GM19468 (cell line): ENCODE measurements around the gene NOP16.
A peak's percentile ranks its signal among the peaks of the same experiment; 100 is the strongest.

ENCODE experiments used
- ATAC-seq: cut with Tn5 transposase; IDR thresholded peaks from one replicate; pipeline ENCODE4 v1.9.1; 2021; ENCODE audit warnings: mild to moderate bottlenecking, moderate library complexity, moderate number of reproducible peaks; ENCODE audit not compliant: unreplicated experiment; ENCODE audit errors: extremely low read depth

The NOP16 gene

GRCh38 chr5:176388444-176389134, at the start of gene NOP16, which contains the start of gene HIGD2A:
NOP16 (minus strand) TSS chr5:176388598; CDS start chr5:176388539, 59 bp downstream.
HIGD2A (plus strand) TSS chr5:176388751; CDS start chr5:176388820, 69 bp downstream.
- ATAC-seq: peak; percentile 79

- no peak for ATAC-seq
Measured at GRCh38 chr5:176436656-176437055, 48.3 kb upstream of the NOP16 start.

DNA sequence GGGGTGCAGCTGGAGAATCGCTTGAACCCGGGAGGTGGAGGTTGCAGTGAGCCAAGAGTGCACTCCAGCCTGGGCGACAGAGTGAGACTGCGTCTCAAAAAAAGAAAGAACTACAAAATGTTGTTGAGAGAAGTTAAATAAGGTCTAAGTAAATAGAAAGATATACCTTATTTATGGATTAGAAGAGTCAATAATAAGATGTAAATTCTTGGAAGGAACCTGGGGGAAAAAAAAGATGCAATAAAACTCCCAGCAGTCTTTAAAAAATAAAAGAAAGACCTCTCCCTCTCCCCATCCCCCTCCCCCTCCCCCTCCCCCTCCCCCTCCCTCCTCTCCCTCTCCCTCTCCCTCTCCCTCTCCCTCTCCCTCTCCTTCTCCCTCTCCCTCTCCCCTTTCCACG, 44.3 kb upstream of the NOP16 start:
- ATAC-seq: no peak

DNA sequence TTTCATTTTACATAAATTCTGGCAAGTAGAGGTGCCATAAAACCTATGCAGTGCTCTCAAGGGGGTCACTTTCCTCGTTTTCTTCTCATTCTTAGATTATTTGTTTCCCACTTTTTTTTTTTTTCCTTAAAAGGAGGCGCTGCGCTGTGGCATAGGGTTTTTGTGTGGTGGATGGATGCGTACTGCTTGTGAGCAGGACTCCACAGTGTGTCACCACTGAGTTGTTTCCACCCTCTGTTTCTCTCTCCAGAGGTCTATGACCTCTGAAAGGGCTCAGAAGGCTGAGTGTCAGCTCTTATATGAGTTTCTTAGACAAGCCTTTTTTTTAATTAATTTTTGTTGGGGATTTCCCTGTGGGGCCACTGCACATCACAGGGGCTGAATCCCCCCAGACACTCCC, 41.6 kb upstream of the NOP16 start:
- no peak for ATAC-seq

- ATAC-seq: no peak
Measured at GRCh38 chr5:176427971-176428370, 39.6 kb upstream of the NOP16 start.

DNA sequence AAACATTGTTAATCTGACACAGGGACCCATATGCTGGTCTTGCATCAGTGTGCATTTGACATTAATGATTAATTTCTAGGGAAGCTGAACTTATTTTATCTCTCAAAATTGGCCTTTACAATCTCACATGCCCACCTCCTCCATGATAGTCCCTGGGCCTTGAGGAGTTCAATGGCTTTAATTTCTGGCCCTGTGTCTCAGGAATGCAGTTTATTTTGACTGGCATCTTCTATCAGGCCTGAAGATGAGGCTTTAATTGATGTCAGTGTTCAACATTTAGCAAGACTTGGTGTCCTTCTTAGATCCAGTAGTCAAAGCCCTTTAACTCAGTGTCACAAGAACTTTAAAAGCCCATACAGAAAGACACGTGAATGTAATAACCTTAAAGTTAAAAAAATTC, 38.5 kb upstream of the NOP16 start:
- no peak for ATAC-seq

GRCh38 chr5:176425791-176426190, 37.4 kb upstream of the NOP16 start:
- no peak for ATAC-seq

DNA sequence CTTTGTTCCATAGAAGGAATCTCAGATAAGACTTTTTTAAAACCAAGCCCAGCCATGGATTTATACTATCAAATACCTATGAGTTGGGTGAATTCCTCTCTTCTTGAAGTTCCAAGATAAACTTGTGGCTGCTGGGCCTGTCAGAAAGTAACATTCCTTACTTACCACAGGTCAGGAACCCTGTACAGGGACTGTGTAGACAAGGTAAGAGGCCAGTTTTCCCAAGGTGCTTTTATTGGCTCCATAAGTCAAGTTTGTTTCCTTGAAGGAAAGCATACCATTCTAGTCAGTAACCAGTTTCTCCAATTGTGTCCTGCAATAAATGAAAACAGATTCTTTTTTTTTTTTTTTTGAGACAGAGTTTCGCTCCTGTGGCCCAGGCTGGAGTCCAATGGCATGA, 36.7 kb upstream of the NOP16 start:
- no peak for ATAC-seq

- no peak for ATAC-seq
Measured at GRCh38 chr5:176424181-176424580, 35.8 kb upstream of the NOP16 start.

GRCh38 chr5:176420972-176421544, 32.7 kb upstream of the NOP16 start:
- no peak for ATAC-seq

- no peak for ATAC-seq
Measured at GRCh38 chr5:176420086-176420485, 31.7 kb upstream of the NOP16 start.

GRCh38 chr5:176418251-176418650, 29.9 kb upstream of the NOP16 start:
- ATAC-seq: no peak

- no peak for ATAC-seq
Measured at GRCh38 chr5:176416965-176417364, 28.6 kb upstream of the NOP16 start.

GRCh38 chr5:176415952-176416924, 27.8 kb upstream of the NOP16 start, which contains the start of gene CLTB:
CLTB (minus strand) TSS chr5:176416539; CDS start chr5:176416363, 176 bp downstream.
- ATAC-seq: peak; percentile 82

GRCh38 chr5:176415240-176415951, 27.0 kb upstream of the NOP16 start:
- ATAC-seq: no peak

- no peak for ATAC-seq
Measured at GRCh38 chr5:176414704-176415103, 26.3 kb upstream of the NOP16 start.

- no peak for ATAC-seq
Measured at GRCh38 chr5:176413709-176414191, 25.4 kb upstream of the NOP16 start.

DNA sequence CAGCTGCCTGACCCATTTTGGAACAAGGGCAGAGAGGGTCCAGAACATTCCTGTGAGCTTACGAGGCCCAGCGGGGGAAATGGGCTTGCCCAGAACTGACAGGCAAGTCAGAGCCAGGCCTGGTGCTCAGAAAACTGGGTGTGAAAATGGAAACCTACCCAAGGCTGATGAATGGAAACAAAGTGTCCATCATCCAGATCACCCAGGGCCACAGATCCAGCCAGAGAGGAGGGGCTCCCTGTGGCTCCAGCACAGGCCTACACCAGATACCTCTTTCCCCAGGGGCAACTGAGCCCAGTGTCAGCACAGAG, 24.8 kb upstream of the NOP16 start:
- no peak for ATAC-seq

DNA sequence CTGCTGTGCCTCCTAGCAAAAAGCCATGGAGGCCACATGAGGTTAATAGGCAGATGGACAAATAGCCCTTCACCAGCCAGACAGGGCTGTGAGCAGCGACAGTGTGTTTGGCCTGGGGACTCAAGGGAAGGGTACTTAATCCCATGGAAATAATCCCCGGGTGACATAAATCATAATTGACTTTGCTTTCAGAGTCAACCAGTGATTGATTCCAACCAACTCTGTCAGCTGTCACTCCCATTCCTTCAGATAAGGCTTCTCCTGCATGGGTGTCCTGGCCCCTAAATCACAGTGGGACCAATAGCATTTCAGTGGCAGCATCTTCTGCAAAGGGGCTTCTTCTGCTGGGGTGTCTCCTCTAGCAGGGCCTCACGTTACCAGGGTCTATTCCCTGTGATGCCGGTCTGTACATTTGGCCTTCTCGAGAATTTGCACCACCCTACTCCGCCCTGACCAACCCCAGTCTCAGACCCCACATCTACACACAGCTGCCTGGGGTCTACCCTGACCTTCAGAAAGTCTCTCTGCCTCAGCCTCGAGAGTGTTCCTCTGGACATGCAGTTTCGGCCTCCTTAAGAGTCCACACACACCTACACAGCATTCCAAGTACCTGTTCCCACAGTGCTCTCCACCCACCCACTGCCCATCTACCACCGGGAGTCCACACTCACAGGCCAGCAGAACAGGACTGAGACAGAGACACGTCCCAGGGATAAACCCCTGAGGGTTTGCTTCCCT, 24.3 kb upstream of the NOP16 start:
- ATAC-seq: no peak
